ENCODE results near the gene RIMBP2.
A peak's percentile ranks its signal among the peaks of the same experiment; 100 is the strongest.

RIMBP2 gene

GRCh38 chr12:130565189-130565588 lies 150.9 kb downstream of the RIMBP2 start:
- DNase-seq = no peak

GRCh38 chr12:130563323-130563722 lies 152.8 kb downstream of the RIMBP2 start:
- no peak for DNase-seq

- peak; percentile 47 for DNase-seq
Observed at GRCh38 chr12:130562716-130563115, 153.4 kb downstream of the RIMBP2 start.

- DNase-seq = no peak
Observed at GRCh38 chr12:130560321-130560720, 155.8 kb downstream of the RIMBP2 start.

GRCh38 chr12:130559806-130560205 lies 156.3 kb downstream of the RIMBP2 start:
- DNase-seq = no peak

- no peak for DNase-seq
Observed at GRCh38 chr12:130557886-130558765, 158.0 kb downstream of the RIMBP2 start.

- DNase-seq = no peak
Observed at GRCh38 chr12:130557201-130557600, 158.9 kb downstream of the RIMBP2 start.

- no peak for DNase-seq
Observed at GRCh38 chr12:130556486-130557055, 159.5 kb downstream of the RIMBP2 start.

GRCh38 chr12:130555628-130556485 lies 160.2 kb downstream of the RIMBP2 start:
- peak; percentile 41 for DNase-seq

- DNase-seq = no peak
Observed at GRCh38 chr12:130555221-130555620, 160.9 kb downstream of the RIMBP2 start.

- DNase-seq = no peak
Observed at GRCh38 chr12:130552483-130552996, 163.6 kb downstream of the RIMBP2 start.

- no peak for DNase-seq
Observed at GRCh38 chr12:130549361-130549760, 166.7 kb downstream of the RIMBP2 start.

GRCh38 chr12:130547480-130548155 lies 168.5 kb downstream of the RIMBP2 start:
- no peak for DNase-seq

GRCh38 chr12:130546494-130546893 lies 169.6 kb downstream of the RIMBP2 start:
- DNase-seq = no peak

- DNase-seq = no peak
Observed at GRCh38 chr12:130545475-130545874, 170.6 kb downstream of the RIMBP2 start.

GRCh38 chr12:130540376-130540775 lies 175.7 kb downstream of the RIMBP2 start:
- no peak for DNase-seq

GRCh38 chr12:130538343-130539095 lies 177.6 kb downstream of the RIMBP2 start:
- DNase-seq = no peak

- no peak for DNase-seq
Observed at GRCh38 chr12:130537655-130538054, 178.4 kb downstream of the RIMBP2 start.

- no peak for DNase-seq
Observed at GRCh38 chr12:130537051-130537450, 179.0 kb downstream of the RIMBP2 start.

- DNase-seq = no peak
Observed at GRCh38 chr12:130530429-130530828, 185.7 kb downstream of the RIMBP2 start.

- DNase-seq = no peak
Observed at GRCh38 chr12:130529781-130530180, 186.3 kb downstream of the RIMBP2 start.

- DNase-seq = no peak
Observed at GRCh38 chr12:130527239-130527638, 188.9 kb downstream of the RIMBP2 start.

Measured in retina (tissue), 1 donor.